Measurements from ENCODE around the gene ZDHHC11. TPM values are rescaled to one million over a fixed set of nuclear protein-coding genes. Genes with fewer than 3 reads are reported as not detected.

The ZDHHC11 gene
- total and polyA plus RNA-seq, 8 donors, result 14.6 to 37.1 (median 25.8) TPM

DNA sequence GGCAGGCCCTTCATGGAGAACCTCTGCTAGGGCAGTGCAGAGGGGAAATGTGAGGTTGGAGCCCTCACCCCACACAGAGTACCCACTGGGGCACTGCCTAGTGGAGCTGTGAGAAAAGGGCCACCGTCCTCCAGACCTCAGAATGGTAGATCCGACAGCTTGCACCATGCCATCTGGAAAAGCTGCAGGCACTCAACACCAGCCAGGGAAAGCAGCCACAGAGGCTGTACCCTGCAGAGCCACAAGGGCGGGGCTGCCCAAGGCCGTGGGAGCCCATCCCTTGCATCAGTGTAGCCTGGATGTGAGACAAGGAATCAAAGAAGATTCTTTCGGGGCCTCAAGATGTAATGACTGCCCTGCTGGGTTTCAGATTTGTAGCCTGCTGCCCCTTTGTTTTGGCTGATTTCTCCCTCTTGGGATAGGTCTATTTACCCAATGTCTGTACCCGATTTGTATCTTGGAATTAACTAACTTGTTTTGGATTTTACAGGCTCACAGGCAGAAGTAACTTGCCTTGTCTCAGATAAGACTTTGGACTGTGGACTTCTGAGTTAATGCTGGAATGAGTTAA, 16.6 kb upstream of the ZDHHC11 start:
- no peak for TF ChIP-seq CTCF (IDR thresholded peaks at IDR 0.05)
- H3K27ac ChIP-seq, result no peak overlapping the region
- H3K4me3 ChIP-seq, result no peak overlapping the region
- ATAC-seq, result no peak
- intact Hi-C loops (cut with DNase I), result no loop called here
- peaks cover 0 to 100% of the 10 kb centered on the region in 2 donors for H3K36me3 ChIP-seq
- no peaks in the 10 kb centered on the region for H3K9me3 ChIP-seq
- H3K4me1 ChIP-seq, result no peaks in the 10 kb centered on the region
- no peaks in the 10 kb centered on the region for H3K27me3 ChIP-seq
- peak in 1 of 4 donors; percentile 49 for DNase-seq

DNA sequence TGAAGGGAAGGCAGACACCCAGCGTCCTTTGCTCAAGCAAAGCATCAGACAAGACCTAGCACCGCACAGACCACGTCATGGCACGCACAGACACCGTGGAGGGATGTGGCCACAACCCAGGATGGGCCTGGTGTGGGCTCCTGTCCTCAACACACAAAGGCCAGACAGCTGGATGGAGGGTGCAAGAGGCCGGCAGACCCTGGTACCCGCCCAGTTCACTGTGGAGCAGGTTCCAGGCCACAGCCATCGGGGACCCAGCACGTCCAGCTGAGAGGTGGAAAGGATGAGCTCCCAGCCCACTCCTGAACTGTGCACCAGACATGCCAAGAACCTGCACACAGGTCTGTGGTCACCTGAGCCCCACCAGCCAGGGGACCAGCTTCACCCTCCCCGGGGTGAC, 15.0 kb upstream of the ZDHHC11 start:
- peak in 1 of 4 donors; percentile 43 for DNase-seq
- intact Hi-C loops (cut with DNase I), result no loop called here
- ATAC-seq, result no peak
- TF ChIP-seq CTCF (IDR thresholded peaks at IDR 0.05), result no peak
- no peak overlapping the region for H3K27ac ChIP-seq
- H3K4me3 ChIP-seq, result no peak overlapping the region
- no peaks in the 10 kb centered on the region for H3K4me1 ChIP-seq
- H3K9me3 ChIP-seq, result no peaks in the 10 kb centered on the region
- no peaks in the 10 kb centered on the region for H3K27me3 ChIP-seq
- peaks cover 0 to 90% of the 10 kb centered on the region in 2 donors for H3K36me3 ChIP-seq

DNA sequence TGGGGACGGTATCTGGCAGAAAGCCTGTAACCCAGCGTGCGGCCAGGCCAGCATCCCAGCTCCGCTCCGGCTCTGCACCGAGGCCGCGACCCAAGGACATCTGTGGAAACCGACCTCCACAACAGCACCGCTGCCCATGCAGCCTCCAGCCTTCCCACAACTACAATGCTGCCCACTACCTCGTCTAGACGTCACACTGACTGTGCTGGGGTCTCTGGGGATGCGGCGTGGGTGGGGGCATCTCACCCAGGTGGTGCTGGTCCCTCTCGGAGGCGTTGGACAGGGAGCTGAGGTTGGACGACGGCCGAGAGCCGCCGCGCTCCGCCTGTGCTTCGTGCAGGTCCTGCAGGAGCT, 14.4 kb upstream of the ZDHHC11 start:
- intact Hi-C loops (cut with DNase I), result no loop called here
- TF ChIP-seq CTCF (IDR thresholded peaks at IDR 0.05), result no peak
- peaks cover 0 to 83% of the 10 kb centered on the region in 2 donors for H3K36me3 ChIP-seq
- no peak overlapping the region for H3K4me3 ChIP-seq
- H3K4me1 ChIP-seq, result no peaks in the 10 kb centered on the region
- ATAC-seq (no peak), DNase-seq (peak in 1 of 4 donors; percentile 72)
- no peaks in the 10 kb centered on the region for H3K9me3 ChIP-seq
- no peak overlapping the region for H3K27ac ChIP-seq
- no peaks in the 10 kb centered on the region for H3K27me3 ChIP-seq

- Histone ChIP-seq H3K36me3 (peaks cover 0 to 78% of the 10 kb centered on the region in 2 donors), H3K27ac (no peak overlapping the region), H3K27me3 (no peaks in the 10 kb centered on the region), H3K4me1 (no peaks in the 10 kb centered on the region), H3K4me3 (no peak overlapping the region), H3K9me3 (no peaks in the 10 kb centered on the region)
- DNase-seq, result peak in 1 of 4 donors; percentile 58
- intact Hi-C loops (cut with DNase I), result no loop called here
- ATAC-seq, result no peak
- TF ChIP-seq CTCF (IDR thresholded peaks at IDR 0.05), result no peak
Measured at GRCh38 chr5:864492-865167, 13.8 kb upstream of the ZDHHC11 start.

DNA sequence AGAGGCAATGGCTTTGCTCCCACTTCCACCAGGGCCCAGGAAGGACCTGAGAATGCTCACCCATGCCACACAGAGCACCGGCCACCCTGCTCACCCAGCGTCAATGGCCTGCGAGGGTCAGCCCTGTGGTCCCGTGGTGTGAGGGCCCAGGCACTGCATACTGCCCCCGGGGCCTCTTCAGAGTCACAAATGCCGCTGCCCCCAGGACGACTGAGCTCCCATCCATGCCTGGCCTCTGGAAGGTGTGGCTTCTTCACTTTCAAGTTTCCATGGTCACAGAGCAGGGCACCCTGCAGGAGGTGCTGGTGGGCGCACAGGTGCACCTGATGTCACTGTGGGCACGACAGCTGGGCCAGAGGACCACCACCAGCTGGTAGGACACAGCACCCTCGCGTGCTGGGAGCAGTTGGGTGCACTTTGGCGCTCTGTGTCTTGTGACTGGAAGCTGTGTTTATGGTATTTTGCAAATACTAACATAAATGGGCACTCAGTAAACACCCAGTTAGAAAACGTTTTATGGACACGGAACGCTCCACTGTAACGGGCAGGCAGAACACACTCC, 12.5 kb upstream of the ZDHHC11 start:
- Histone ChIP-seq H3K36me3 (peaks cover 0 to 65% of the 10 kb centered on the region in 2 donors), H3K27ac (no peak overlapping the region), H3K4me3 (no peak overlapping the region), H3K9me3 (no peaks in the 10 kb centered on the region), H3K4me1 (no peaks in the 10 kb centered on the region), H3K27me3 (no peaks in the 10 kb centered on the region)
- no peak for TF ChIP-seq CTCF (IDR thresholded peaks at IDR 0.05)
- peak in 1 of 4 donors; percentile 66 for DNase-seq
- intact Hi-C loops (cut with DNase I), result no loop called here
- no peak for ATAC-seq
